ENCODE results near the gene ITGB8.

ITGB8 gene

GRCh38 chr7:20354610-20355528, 24.2 kb downstream of the ITGB8 start:
- no peak for TF ChIP-seq ZC3H10 (CRISPR knock-in tag; IDR thresholded peaks at IDR 0.05)
- no peak for ATAC-seq

- no peak for ATAC-seq
- TF ChIP-seq ZNF70 (CRISPR knock-in tag; IDR thresholded peaks at IDR 0.05) (no peak), CREB5 (CRISPR knock-in tag; IDR thresholded peaks at IDR 0.05; ENCODE audit: low read depth) (no peak), ZNF8 (CRISPR knock-in tag; IDR thresholded peaks at IDR 0.05) (no peak), GLIS3 (CRISPR knock-in tag; IDR thresholded peaks at IDR 0.05) (no peak), PPARA (CRISPR knock-in tag; IDR thresholded peaks at IDR 0.05; ENCODE audit: borderline replicate concordance) (no peak), ESRRG (CRISPR knock-in tag; IDR thresholded peaks at IDR 0.05) (no peak), TOX (CRISPR knock-in tag; IDR thresholded peaks at IDR 0.05; ENCODE audit: borderline replicate concordance) (no peak), CSRNP3 (CRISPR knock-in tag; IDR thresholded peaks at IDR 0.05) (no peak), ZFP3 (CRISPR knock-in tag; IDR thresholded peaks at IDR 0.05) (no peak), ISL1 (CRISPR knock-in tag; IDR thresholded peaks at IDR 0.05) (no peak), RARB (CRISPR knock-in tag; IDR thresholded peaks at IDR 0.05) (no peak), SNAI2 (CRISPR knock-in tag; IDR thresholded peaks at IDR 0.05) (no peak), ARNTL (CRISPR knock-in tag; IDR thresholded peaks at IDR 0.05; ENCODE audit: borderline replicate concordance, low read depth) (no peak), PATZ1 (CRISPR knock-in tag; IDR thresholded peaks at IDR 0.05; ENCODE audit: borderline replicate concordance) (no peak), POU6F1 (CRISPR knock-in tag; IDR thresholded peaks at IDR 0.05; ENCODE audit: borderline replicate concordance, low read depth) (no peak), ZC3H10 (CRISPR knock-in tag; IDR thresholded peaks at IDR 0.05) (no peak), TSHZ2 (CRISPR knock-in tag; IDR thresholded peaks at IDR 0.05) (no peak), BACH2 (CRISPR knock-in tag; IDR thresholded peaks at IDR 0.05; ENCODE audit: borderline replicate concordance) (no peak)
These were observed 27.4 kb downstream of the ITGB8 start for GRCh38 chr7:20358106-20358505.

- 0 out of 2 replicates have a peak, but pooled peaks have one; percentile 19 for TF ChIP-seq TSHZ2 (CRISPR knock-in tag; IDR thresholded peaks at IDR 0.05)
- no peak for TF ChIP-seq ZNF565 (CRISPR knock-in tag; conservative IDR thresholded peaks at IDR 0.05; ENCODE audit: low read depth)
- TF ChIP-seq TCF4 (CRISPR knock-in tag; IDR thresholded peaks at IDR 0.05; ENCODE audit: borderline replicate concordance), result peak; percentile 84
- peak; percentile 97 for TF ChIP-seq ZNF8 (CRISPR knock-in tag; IDR thresholded peaks at IDR 0.05)
- TF ChIP-seq ZNF70 (CRISPR knock-in tag; IDR thresholded peaks at IDR 0.05), result peak; percentile 31; the same call in 1 of the 2 replicates
- TF ChIP-seq POU6F1 (CRISPR knock-in tag; IDR thresholded peaks at IDR 0.05; ENCODE audit: borderline replicate concordance, low read depth), result no peak
- no peak for TF ChIP-seq ZC3H10 (CRISPR knock-in tag; IDR thresholded peaks at IDR 0.05)
- peak; percentile 44; the same call in 2 of the 3 replicates for ATAC-seq
These were observed 28.1 kb downstream of the ITGB8 start for GRCh38 chr7:20358762-20359282.
